HepG2 (cell line): Measurements from ENCODE around the gene PAQR7. TPM values are rescaled to one million over a fixed set of nuclear protein-coding genes. Genes with fewer than 3 reads are reported as not detected.
A peak's percentile ranks its signal among the peaks of the same experiment; 100 is the strongest.

Source experiments
- EZH2 ChIP-seq: conservative IDR thresholded peaks from 2 replicates; pipeline ENCODE4 v1.6.1; 2012; ENCODE audit warnings: mild to moderate bottlenecking, low read depth, low read length, moderate library complexity
- FLYWCH1 ChIP-seq: sonication (generic); formaldehyde crosslinking; IDR thresholded peaks from 2 replicates; pipeline ENCODE4 v1.8.1; 2023; ENCODE audit warnings: mild to moderate bottlenecking, missing genetic modification reagents
- MEIS2 ChIP-seq: sonication (generic); formaldehyde crosslinking; IDR thresholded peaks from 2 replicates; pipeline ENCODE4 v1.9.0; 2021; ENCODE audit warnings: mild to moderate bottlenecking, missing genetic modification reagents
- MTA3 ChIP-seq: sonication (generic); formaldehyde crosslinking; IDR thresholded peaks from 2 replicates; pipeline ENCODE4 v1.4.0; 2020; ENCODE audit warnings: missing genetic modification reagents
- SIN3A ChIP-seq: IDR thresholded peaks from 2 replicates; pipeline ENCODE4 v1.6.1; 2011; ENCODE audit warnings: low read depth, mild to moderate bottlenecking, control low read depth, low read length, borderline replicate concordance
- SIX1 ChIP-seq: sonication (generic); formaldehyde crosslinking; IDR thresholded peaks from 2 replicates; pipeline ENCODE4 v1.4.0; 2020; ENCODE audit warnings: missing genetic modification reagents, borderline replicate concordance
- SNAPC5 ChIP-seq: sonication (generic); formaldehyde crosslinking; IDR thresholded peaks from 2 replicates; pipeline ENCODE4 v1.8.1; 2023; ENCODE audit warnings: mild to moderate bottlenecking, missing genetic modification reagents, borderline replicate concordance
- ZNF10 ChIP-seq: sonication (generic); formaldehyde crosslinking; IDR thresholded peaks from 2 replicates; pipeline ENCODE4 v1.4.0; 2020; ENCODE audit warnings: mild to moderate bottlenecking, low read depth, missing genetic modification reagents, borderline replicate concordance
- ZNF280B ChIP-seq: sonication (generic); formaldehyde crosslinking; IDR thresholded peaks from 2 replicates; pipeline ENCODE4 v1.5.0; 2020; ENCODE audit warnings: missing genetic modification reagents, mild to moderate bottlenecking, borderline replicate concordance
- ZNF441 ChIP-seq: sonication (generic); formaldehyde crosslinking; IDR thresholded peaks from 2 replicates; pipeline ENCODE4 v1.7.0; 2021; ENCODE audit warnings: missing genetic modification reagents, borderline replicate concordance
- ZNF784 ChIP-seq: sonication (generic); formaldehyde crosslinking; IDR thresholded peaks from 2 replicates; pipeline ENCODE4 v1.5.1; 2020; ENCODE audit warnings: missing genetic modification reagents, mild to moderate bottlenecking, borderline replicate concordance
- polyA plus RNA-seq, 8 experiments: library from polyadenylated mRNA; depleted of rRNA in 3 of 8; stranded (reverse) in 7 of 8; unstranded in 1 of 8; fragments of >200 nt; fragmentation: Illumina TruSeq in 4 of 8; extraction: Trizol in 4 of 8; gene quantifications; 2 replicates each; pipeline versions ENCODE4 v1.2.1 to v1.2.3, GENCODE V29; 2011 to 2016; ENCODE audit warnings: low read depth in 4 of 8, missing spikeins in 1 of 8, mixed read lengths in 1 of 8; ENCODE audit not compliant: insufficient read depth in 1 of 8
- total RNA-seq, 5 experiments: library from RNA; depleted of rRNA; stranded (reverse); fragments of >200 nt; fragmentation: Illumina TruSeq; extraction: Trizol; gene quantifications; 2 replicates each; pipeline ENCODE4 v1.2.3, GENCODE V29; 2016; ENCODE audit warnings: low read depth in 1 of 5

Gene PAQR7
- total and polyA plus RNA-seq, 2 of the 13 experiments (the other 11 are each of a cell fraction or from before 2014, with no cell fraction given), result 13.2 to 16.6 TPM

GRCh38 chr1:25905680-25906643, 30.5 kb upstream of the PAQR7 start, which contains the start of gene STMN1 (continued):
- no peak for TF ChIP-seq ZNF280B (CRISPR knock-in tag)
- no peak for TF ChIP-seq SIX1 (CRISPR knock-in tag)
- TF ChIP-seq SNAPC5 (CRISPR knock-in tag), result no peak
- no peak for TF ChIP-seq FLYWCH1
- no peak for TF ChIP-seq EZH2
- TF ChIP-seq ZNF784 (CRISPR knock-in tag), result no peak
- TF ChIP-seq ZNF10 (CRISPR knock-in tag), result no peak
- peak; percentile 87; the same call in 1 of the 2 replicates for TF ChIP-seq SIN3A
- TF ChIP-seq MEIS2, result no peak; the same call in 1 of the 2 replicates
- 0 out of 2 replicates have a peak, but pooled peaks have one; percentile 26 for TF ChIP-seq ZNF441
- TF ChIP-seq MTA3 (CRISPR knock-in tag), result no peak
